GM12873 (cell line): ENCODE results near the gene CTIF.

Experiments
- TF ChIP-seq, protein P1 (sequence below): IDR thresholded peaks from 2 replicates; pipeline ENCODE4 v1.5.1; 2012; ENCODE audit warnings: low read depth, mild to moderate bottlenecking, moderate library complexity, low read length, control low read depth; ENCODE audit not compliant: insufficient read depth; ENCODE audit errors: missing control alignments

Gene CTIF

DNA sequence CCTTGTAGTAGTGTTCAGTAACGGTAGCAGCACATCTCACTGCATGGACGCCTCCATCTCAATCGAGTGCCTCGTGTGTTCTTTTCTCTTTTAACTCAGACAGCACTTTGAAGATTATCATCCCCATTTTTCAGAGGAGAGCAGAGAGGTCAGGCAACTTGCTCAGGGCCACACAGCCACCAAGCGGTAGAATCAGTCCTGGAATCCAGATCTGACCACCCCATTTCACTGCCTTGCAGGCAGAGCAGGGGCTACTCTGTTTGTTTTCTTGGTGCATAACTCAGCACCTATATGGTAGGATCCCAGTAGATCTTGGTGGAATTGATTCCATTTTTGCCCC is 282.4 kb downstream of the CTIF start:
- TF ChIP-seq, protein P1, sequence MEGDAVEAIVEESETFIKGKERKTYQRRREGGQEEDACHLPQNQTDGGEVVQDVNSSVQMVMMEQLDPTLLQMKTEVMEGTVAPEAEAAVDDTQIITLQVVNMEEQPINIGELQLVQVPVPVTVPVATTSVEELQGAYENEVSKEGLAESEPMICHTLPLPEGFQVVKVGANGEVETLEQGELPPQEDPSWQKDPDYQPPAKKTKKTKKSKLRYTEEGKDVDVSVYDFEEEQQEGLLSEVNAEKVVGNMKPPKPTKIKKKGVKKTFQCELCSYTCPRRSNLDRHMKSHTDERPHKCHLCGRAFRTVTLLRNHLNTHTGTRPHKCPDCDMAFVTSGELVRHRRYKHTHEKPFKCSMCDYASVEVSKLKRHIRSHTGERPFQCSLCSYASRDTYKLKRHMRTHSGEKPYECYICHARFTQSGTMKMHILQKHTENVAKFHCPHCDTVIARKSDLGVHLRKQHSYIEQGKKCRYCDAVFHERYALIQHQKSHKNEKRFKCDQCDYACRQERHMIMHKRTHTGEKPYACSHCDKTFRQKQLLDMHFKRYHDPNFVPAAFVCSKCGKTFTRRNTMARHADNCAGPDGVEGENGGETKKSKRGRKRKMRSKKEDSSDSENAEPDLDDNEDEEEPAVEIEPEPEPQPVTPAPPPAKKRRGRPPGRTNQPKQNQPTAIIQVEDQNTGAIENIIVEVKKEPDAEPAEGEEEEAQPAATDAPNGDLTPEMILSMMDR = no peak

DNA sequence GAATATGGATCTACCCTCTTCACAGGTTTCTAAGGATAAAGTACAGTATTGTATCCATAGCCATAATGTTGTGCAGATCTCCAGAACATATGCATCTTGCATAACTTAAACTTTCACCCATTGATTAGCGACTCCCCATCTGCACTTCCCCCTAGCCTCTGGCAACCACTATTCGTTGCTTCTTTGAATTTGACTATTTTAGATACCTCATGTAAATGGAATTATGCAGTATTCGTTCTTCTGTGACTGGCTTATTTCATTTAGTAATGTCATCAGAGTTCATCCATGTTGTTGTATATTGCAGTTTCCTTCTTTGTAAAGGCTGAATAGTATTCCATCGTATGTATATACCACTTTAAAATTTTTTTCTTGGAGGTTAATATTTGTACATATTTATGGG is 283.0 kb downstream of the CTIF start:
- TF ChIP-seq, protein P1 = no peak

DNA sequence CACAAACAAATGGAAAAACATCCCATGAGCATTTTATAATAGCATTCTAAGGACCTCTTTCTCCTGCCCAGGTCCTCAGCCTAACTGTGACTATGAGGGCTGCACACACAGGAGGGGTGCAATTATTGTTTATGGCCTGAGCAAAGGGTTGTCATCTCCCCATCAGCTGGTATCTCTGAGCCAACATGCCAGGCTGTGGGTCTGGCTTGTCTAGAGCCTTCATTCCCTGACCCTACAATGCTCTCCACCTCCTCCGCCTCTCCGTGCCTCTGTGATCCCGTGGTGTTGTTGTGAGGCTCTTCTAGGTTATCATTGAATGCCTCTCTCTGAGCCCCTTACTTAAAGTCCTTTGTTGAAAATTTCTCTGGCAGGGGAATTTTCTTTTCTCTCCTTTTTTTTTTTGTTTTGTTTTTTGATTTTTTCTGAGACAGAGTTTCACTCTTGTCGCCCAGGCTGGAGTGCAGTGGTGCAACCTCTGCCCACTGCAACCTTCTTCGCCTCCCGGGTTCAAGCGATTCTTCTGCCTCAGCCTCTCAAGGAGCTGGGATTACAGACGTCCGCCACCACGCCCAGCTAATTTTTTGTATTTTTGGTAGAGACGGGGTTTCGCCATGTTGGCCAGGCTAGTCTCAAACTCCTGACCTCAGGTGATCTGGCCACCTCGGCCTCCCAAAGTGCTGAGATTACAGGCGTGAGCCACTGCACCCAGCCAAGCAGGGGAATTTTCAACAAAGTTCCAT is 285.6 kb downstream of the CTIF start:
- TF ChIP-seq, protein P1 = no peak

DNA sequence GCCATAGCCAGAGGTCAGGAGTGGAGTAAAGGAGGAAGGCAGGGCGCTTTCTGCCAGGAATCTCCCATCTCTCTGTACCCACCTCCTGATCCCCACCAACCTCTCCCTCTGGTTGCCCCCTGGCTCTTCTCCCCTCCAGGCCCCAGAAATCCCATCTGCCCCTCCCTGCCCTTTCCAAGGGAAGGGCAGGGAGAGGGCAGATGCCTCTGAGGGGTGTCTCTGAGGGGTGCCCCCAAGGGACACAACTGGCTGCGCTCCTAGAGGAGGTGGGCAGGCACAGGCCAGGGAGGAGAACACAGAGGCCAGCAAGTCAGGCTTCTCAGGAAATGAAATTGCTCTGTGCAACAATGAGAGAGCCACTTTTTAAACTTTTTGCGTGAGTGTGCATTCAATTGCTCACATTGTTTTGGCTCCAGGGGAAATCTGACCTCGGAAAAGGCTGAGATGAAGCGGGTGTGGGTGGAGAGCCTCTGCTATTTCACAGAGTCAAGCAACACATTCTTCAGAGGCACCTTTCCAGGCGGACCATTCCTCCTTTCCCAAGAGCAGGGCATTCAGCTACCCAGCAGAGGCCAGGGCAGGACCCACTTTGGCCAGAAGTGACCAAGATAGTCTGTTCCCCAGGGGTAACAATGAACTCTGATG is 286.4 kb downstream of the CTIF start:
- TF ChIP-seq, protein P1 = no peak

DNA sequence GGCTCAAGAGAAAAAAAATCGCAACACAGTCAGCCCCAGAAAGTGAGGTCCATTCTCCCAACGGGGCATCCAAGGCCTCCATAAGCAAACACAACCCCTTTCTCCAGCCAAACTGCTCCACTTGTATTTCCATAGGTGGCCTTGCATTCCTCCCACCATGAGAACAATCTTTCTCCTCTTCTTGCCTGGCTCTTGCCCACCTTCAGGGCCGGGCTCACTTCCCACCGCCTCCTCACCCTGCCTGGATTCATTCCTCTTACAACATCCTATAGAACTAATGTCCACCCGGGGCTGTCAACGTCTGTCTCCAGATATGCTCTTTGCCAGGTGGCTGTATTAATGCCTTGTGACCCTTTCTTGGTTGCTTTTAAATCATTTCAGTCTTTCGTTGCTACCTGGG is 287.4 kb downstream of the CTIF start:
- TF ChIP-seq, protein P1 = no peak

DNA sequence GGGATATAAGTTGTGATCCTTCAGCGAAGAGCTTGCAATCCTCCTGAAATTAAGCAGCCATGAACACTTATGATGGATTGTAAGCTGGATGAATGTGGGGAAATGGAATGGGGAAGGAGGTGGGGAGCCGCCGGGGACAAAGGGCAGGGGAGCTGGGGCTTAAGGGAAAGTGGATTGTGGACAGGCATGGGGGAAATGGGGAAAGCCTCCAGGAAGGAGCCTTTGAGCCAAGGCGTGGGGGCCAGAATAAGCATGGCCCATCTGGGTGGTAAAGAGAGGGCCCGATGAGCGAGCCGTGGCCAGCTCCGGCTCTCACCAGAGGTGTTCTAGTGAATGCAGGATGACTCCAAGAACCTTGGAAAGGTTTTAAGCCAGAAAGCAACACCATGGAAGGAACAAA is 288.0 kb downstream of the CTIF start:
- TF ChIP-seq, protein P1 = no peak

DNA sequence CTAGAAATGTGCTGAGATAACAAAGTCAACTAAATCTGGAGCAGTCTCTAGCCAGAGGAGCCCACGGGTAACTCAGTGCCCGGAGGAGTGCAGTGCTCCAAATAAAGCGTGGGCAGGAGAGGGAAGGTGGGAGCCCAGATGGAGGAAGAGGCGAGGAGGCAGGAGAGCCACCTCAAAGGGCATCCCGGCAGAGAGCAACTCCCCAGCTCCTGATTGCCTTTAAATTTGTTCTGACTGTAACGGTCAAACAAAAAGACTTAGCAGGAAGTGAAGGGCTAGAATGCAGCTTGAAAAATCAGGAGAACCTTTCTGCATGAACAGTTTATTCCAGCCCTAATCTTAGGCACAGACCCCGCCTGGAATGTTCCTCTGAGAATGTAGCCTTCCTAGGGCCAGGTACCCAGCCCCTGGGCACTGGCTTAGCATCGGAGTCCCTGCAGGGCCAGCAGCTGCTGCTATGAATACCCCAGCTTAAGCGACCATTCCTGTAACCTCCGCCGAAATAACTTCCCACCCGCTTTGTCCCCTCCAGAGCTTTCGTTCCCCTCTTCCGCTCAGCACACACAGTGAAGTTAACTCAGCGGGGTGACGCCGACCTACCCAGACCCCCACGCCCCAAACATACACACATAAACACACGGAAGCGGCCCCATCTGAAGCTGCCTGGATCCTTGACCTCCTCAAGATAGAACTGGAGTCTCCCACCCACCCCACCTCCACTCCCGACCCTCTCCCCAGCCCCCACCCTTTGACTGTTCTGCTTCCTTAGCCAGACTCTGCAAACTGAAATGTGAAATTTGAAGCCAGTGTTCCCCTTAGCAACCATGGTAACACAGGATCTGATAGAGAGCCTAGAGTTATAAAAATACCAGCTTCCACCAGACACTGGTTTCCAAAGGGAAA is 288.7 kb downstream of the CTIF start:
- TF ChIP-seq, protein P1 = no peak
